Sigmoid colon (tissue), 7 donors: ENCODE results near the gene RHOBTB1. TPM values are rescaled to one million over a fixed set of nuclear protein-coding genes. Genes with fewer than 3 reads are reported as not detected.

Source experiments
- DNase-seq: peaks from one replicate; pipeline ENCODE4 v3.0.0-alpha.2; 2019
- H3K27ac ChIP-seq, 4 donors: fragments of 200-600 bp; sonication (generic); one replicate each; pipeline ENCODE4 v1.5.1; 2016 to 2019; ENCODE audit warnings: mild to moderate bottlenecking in 1 of 4
- H3K27me3 ChIP-seq, 3 donors: fragments of 200-600 bp; sonication (generic); one replicate each; pipeline ENCODE4 v1.5.1; 2019; ENCODE audit warnings: mild to moderate bottlenecking in 1 of 3
- H3K36me3 ChIP-seq, 4 donors: fragments of 200-600 bp; sonication (generic); one replicate each; pipeline ENCODE4 v1.5.1; 2016 to 2019
- H3K4me1 ChIP-seq, 4 donors: fragments of 200-600 bp; sonication (generic); one replicate each; pipeline ENCODE4 v1.5.1; 2017 to 2019
- H3K4me3 ChIP-seq, 4 donors: fragments of 200-600 bp; sonication (generic); one replicate each; pipeline ENCODE4 v1.5.1; 2017 to 2019; ENCODE audit warnings: mild to moderate bottlenecking in 2 of 4, moderate library complexity in 1 of 4
- H3K9me3 ChIP-seq, 4 donors: fragments of 200-600 bp in 3 of 4; sonication (generic) in 3 of 4; one replicate each; pipeline versions ENCODE4 v1.5.1 to v1.6.1; 2013 to 2019
- CTCF ChIP-seq, 4 experiments: fragments of 450-650 bp in 3 of 4; fragments of 200-600 bp in 1 of 4; IDR thresholded peaks; one replicate each; pipeline ENCODE4 v1.5.1; 2016 to 2019; ENCODE audit warnings: antibody characterized with exemption in 4 of 4, mild to moderate bottlenecking in 3 of 4, moderate library complexity in 2 of 4
- EP300 ChIP-seq, 4 donors: sonication (generic); formaldehyde crosslinking; IDR thresholded peaks; one replicate each; pipeline ENCODE4 v1.6.1; 2017; ENCODE audit warnings: antibody characterized with exemption in 4 of 4
- POLR2A ChIP-seq, 2 donors: fragments of 450-650 bp; IDR thresholded peaks; one replicate each; pipeline ENCODE4 v1.6.1; 2016; ENCODE audit warnings: antibody characterized with exemption in 2 of 2, mild to moderate bottlenecking in 2 of 2, moderate library complexity in 2 of 2
- POLR2AphosphoS5 ChIP-seq, 4 donors: sonication (generic); formaldehyde crosslinking; IDR thresholded peaks; one replicate each; pipeline ENCODE4 v1.6.1; 2017; ENCODE audit warnings: antibody characterized with exemption in 4 of 4
- WGBS, 2 donors: extraction: QIAGEN DNeasy Blood & Tissue Kit; methylation state at CpG; one replicate each; pipeline ENCODE4 v1.1.7; 2013; 5-methylcytosine and 5-hydroxymethylcytosine counted together
- intact Hi-C: fragments of 100-400 bp; cut with DNase I; formaldehyde crosslinking; loops from one replicate; pipeline ENCODE4 v1.15.1; 2023
- polyA plus RNA-seq, 3 donors: library from polyadenylated mRNA; stranded (reverse); fragments of 200-250 nt; gene quantifications; one replicate each; pipeline ENCODE4 v1.2.3, GENCODE V29; 2013
- total RNA-seq, 4 donors: library from RNA; depleted of rRNA; stranded (reverse); fragments of >200 nt; gene quantifications; one replicate each; pipeline ENCODE4 v1.1.0, GENCODE V29; 2016
- donor health status: healthy with polysubstance abuse.
- donor health status: Bipolar disorder and iron deficiency.
- donor health status: healthy.

The RHOBTB1 gene
- total and polyA plus RNA-seq, 7 donors: 3.3 to 25.5 (median 8.6) TPM

DNA sequence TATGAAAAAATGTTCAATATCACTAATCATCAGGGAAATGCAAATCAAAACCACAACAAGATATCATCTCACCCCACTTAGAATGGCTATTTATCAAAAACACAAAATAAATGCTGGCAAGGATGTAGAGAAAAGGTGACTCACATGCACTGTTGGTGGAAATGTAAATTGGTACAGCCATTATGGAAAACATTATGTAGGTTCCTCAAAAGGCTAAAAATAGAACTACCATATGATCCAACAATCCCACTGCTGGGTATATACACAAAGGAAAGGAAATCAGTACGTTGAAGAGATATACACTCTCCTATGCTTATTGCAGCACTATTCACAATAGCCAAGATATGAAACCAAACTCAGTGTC is 115.5 kb downstream of the RHOBTB1 start:
- peak overlapping the region in 1 of 4 donors; percentile 44 for H3K27ac ChIP-seq
- H3K4me3 ChIP-seq: no peak overlapping the region
- no peak for TF ChIP-seq POLR2AphosphoS5 (IDR thresholded peaks at IDR 0.05)
- no peak for TF ChIP-seq POLR2A (IDR thresholded peaks at IDR 0.05)
- no peak for TF ChIP-seq EP300 (IDR thresholded peaks at IDR 0.05)
- no peak for TF ChIP-seq CTCF (IDR thresholded peaks at IDR 0.05)
- H3K9me3 ChIP-seq: no peaks in the 10 kb centered on the region
- intact Hi-C loops: no loop called here
- no peak for DNase-seq
- WGBS, 2 donors: 54 to 60% methylated on average over 1 of the region's 1 CpG
- no peaks in the 10 kb centered on the region for H3K4me1 ChIP-seq
- no peaks in the 10 kb centered on the region for H3K36me3 ChIP-seq
- no peaks in the 10 kb centered on the region for H3K27me3 ChIP-seq

DNA sequence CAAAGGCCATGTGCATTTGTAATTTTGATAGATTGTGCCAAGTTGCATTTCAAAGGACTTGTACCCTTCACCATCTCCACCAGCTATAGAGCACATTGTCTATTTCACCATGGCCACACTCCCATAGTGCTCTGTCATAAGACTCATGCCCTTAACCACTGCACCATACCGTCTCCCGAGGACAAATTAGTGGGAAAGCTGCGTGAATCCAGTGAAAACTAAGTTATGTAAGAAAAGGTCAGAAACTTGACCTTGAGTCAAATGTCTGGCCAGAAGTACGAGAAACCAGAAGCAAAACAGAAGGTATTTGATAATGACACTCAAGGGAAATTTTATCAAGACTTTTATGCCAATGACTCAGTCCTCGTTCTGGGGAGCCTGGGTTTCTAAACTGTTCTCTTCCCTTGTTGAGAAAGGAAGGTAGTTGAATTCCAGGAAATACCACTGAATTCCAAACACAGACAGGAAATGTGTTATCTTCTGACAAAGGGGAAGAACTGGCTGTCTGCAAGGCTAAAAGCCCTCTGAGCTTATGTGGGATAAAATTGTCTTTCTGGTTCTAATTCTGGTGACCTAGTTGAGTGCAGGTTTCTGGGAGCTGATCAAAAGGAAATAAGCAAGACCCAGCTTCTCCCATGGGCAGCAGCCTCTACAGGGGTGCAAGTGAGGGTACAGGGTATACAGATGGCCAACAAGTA is 116.0 kb downstream of the RHOBTB1 start:
- peak overlapping the region in 1 of 4 donors; percentile 44 for H3K27ac ChIP-seq
- H3K9me3 ChIP-seq: no peaks in the 10 kb centered on the region
- no peak overlapping the region for H3K4me3 ChIP-seq
- intact Hi-C loops: no loop called here
- DNase-seq: no peak
- TF ChIP-seq POLR2AphosphoS5 (IDR thresholded peaks at IDR 0.05) (peak in 1 of 4 donors; percentile 31), CTCF (IDR thresholded peaks at IDR 0.05) (no peak)
- H3K27me3 ChIP-seq: no peaks in the 10 kb centered on the region
- H3K36me3 ChIP-seq: no peaks in the 10 kb centered on the region
- 61 to 69% methylated on average over 5 of the region's 5 CpGs for WGBS, 2 donors
- H3K4me1 ChIP-seq: no peaks in the 10 kb centered on the region

DNA sequence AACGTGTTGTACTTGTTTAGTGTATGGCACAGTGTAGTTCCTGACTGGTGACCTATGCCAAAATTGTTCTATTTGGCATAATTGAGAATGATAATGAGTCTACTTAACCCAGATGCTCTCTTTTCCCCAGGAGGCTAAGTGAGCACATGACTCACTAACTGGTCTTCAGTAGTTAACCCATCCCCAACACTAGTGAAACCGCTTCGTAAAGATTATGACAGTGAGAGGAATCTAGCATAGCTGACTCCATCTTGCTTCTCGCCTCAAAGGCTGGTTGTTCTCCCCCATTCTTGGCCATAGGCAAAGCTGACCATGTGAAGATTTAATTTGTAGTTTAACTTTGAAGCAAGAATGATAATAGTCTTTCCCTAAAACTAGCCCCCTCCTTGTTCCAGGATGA is 118.5 kb downstream of the RHOBTB1 start:
- no peak for DNase-seq
- no peaks in the 10 kb centered on the region for H3K36me3 ChIP-seq
- H3K27ac ChIP-seq: no peak overlapping the region
- WGBS, 2 donors: 74 to 85% methylated on average over 4 of the region's 4 CpGs
- intact Hi-C loops: no loop called here
- no peaks in the 10 kb centered on the region for H3K27me3 ChIP-seq
- H3K4me3 ChIP-seq: no peak overlapping the region
- H3K9me3 ChIP-seq: no peaks in the 10 kb centered on the region
- H3K4me1 ChIP-seq: peaks cover 0 to 4% (median 0%) of the 10 kb centered on the region in 4 donors
- TF ChIP-seq CTCF (IDR thresholded peaks at IDR 0.05) (no peak), POLR2A (IDR thresholded peaks at IDR 0.05) (no peak), EP300 (IDR thresholded peaks at IDR 0.05) (no peak), POLR2AphosphoS5 (IDR thresholded peaks at IDR 0.05) (no peak)

GRCh38 chr10:60823324-60823723 is 120.7 kb downstream of the RHOBTB1 start:
- WGBS, 2 donors: 90 to 94% methylated on average over 1 of the region's 1 CpG
- no peak overlapping the region for H3K4me3 ChIP-seq
- DNase-seq: no peak
- no peaks in the 10 kb centered on the region for H3K27me3 ChIP-seq
- TF ChIP-seq EP300 (IDR thresholded peaks at IDR 0.05): no peak
- TF ChIP-seq POLR2A (IDR thresholded peaks at IDR 0.05): no peak
- no peak for TF ChIP-seq POLR2AphosphoS5 (IDR thresholded peaks at IDR 0.05)
- no peak for TF ChIP-seq CTCF (IDR thresholded peaks at IDR 0.05)
- peaks cover 0 to 24% (median 10%) of the 10 kb centered on the region in 4 donors for H3K4me1 ChIP-seq
- H3K27ac ChIP-seq: no peak overlapping the region
- intact Hi-C loops: no loop called here
- H3K36me3 ChIP-seq: no peaks in the 10 kb centered on the region
- H3K9me3 ChIP-seq: no peaks in the 10 kb centered on the region

DNA sequence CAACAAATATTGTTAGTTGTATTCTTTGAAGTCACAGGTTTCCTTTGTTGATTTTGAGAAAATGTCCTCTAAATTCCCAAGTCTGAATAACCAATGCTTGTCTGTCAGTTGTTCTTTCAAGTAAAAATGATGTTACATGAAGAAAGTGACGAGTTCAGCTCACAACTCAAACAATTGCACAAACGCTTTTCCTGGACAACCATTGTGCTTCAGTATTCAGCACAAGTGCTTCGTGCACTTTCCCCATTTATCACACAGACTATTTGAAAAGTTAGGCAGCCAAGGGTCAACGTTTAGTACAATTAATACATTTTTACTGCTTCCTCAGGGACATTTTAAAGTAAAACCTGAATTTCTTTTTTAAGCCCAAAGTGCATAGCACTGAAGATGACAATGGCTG is 121.2 kb downstream of the RHOBTB1 start:
- Histone ChIP-seq H3K4me3 (no peak overlapping the region), H3K27ac (no peak overlapping the region), H3K4me1 (peaks cover 0 to 29% (median 15%) of the 10 kb centered on the region in 4 donors), H3K36me3 (no peaks in the 10 kb centered on the region), H3K9me3 (no peaks in the 10 kb centered on the region), H3K27me3 (no peaks in the 10 kb centered on the region)
- DNase-seq: no peak
- no peak for TF ChIP-seq POLR2A (IDR thresholded peaks at IDR 0.05)
- no peak for TF ChIP-seq CTCF (IDR thresholded peaks at IDR 0.05)
- no peak for TF ChIP-seq POLR2AphosphoS5 (IDR thresholded peaks at IDR 0.05)
- no peak for TF ChIP-seq EP300 (IDR thresholded peaks at IDR 0.05)
- WGBS, 2 donors: 77% methylated on average over 4 of the region's 4 CpGs
- intact Hi-C loops: no loop called here
